Measurements from ENCODE around the gene ENTPD7.
"Not testable (repeated sequence)": the region's sequence is repeated elsewhere in the genome, so short reads cannot be mapped to it uniquely, and the experiment has no call there.

Gene ENTPD7, protein sequence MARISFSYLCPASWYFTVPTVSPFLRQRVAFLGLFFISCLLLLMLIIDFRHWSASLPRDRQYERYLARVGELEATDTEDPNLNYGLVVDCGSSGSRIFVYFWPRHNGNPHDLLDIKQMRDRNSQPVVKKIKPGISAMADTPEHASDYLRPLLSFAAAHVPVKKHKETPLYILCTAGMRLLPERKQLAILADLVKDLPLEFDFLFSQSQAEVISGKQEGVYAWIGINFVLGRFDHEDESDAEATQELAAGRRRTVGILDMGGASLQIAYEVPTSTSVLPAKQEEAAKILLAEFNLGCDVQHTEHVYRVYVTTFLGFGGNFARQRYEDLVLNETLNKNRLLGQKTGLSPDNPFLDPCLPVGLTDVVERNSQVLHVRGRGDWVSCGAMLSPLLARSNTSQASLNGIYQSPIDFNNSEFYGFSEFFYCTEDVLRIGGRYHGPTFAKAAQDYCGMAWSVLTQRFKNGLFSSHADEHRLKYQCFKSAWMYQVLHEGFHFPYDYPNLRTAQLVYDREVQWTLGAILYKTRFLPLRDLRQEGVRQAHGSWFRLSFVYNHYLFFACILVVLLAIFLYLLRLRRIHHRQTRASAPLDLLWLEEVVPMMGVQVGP
- 14.6 to 23.8 reads per million in 2 experiments for total RNA-seq

DNA sequence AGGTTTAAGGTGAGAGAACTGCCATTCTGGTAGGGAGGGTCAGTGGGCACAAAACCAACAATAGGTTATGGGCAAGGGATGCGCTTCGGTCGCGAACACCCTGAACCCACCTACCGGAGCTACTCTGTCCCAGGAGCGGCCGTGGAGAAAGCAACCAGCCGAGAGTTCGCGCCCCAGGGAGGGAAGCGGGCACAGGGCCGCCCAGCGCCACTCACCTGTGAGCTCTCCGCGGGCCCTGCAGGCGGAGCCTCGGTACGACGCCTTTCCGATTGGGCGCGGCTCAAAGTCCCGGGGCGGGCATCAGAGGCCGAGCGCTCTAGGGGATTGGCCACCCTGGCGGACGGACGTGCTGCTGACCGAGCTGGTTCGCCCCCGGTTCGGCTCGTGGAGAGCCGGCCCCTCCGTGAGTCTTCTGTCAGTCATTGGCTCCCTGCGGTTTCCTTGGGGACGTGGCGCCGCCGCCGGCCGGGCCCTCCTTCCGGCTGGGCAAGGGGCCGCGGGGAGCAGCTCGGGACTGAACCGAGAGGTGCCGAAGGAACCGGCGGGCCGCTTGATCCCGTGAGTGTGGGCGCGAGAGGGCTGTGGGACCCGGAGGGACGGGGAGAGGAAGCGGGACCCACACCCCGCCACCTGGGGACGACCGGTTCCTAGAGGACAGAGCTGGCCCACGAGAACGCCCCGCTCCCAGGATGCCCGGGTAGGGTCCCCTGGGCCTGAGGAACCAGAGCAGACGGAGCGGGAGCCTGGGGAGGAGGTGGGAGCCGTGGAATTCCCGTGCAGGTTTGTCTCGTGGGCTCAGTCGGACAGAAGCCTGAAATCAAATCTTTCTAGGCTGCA, at the start of gene ENTPD7:
Gene ENTPD7, plus strand, starts transcription at position 479 of the 837 bp plus-strand sequence. CDS start 448 bp downstream, outside the sequence.
- peak; percentile 69 for DNase-seq (ENCODE audit: low read depth)

DNA sequence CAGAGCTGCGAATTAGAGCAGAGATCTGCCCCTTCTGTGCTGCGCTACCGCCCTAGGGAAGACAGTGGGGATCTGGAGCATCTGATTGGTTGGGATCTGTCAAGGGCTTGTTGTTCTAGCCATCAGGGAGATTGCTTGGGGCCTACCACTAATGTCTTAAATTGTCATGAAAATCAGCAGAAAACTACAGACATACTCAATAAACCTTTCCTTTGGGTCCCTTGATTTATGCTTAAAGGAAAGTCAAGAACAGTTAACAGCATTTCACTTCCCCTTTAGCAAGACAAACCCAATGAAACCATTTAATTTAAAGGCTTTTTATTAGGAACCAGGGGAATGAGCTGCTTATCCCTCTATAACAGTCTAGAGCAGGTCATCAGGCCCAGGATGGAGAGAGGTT, 49.1 kb upstream of the ENTPD7 start:
- no peak for DNase-seq (ENCODE audit: low read depth)

DNA sequence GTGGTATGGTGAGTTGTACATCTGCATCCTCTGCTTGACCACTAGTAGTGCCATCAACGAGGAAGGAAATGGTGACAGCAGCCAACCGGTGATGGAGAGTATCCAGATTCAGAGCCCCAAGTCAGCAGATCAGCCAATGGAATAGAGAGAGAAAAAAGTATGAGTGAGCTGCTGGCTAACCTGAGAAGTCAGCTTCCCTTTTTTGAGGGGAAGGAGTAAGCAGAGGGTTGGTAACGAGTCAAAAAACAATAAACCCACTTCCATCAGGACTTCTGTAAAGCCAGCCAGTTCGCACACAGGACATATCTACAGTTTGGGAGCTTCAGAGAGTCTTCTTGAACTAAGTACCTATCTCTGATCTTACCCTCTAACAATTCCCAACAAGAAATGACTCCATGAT, 48.0 kb upstream of the ENTPD7 start:
- no peak for DNase-seq (ENCODE audit: low read depth)

DNA sequence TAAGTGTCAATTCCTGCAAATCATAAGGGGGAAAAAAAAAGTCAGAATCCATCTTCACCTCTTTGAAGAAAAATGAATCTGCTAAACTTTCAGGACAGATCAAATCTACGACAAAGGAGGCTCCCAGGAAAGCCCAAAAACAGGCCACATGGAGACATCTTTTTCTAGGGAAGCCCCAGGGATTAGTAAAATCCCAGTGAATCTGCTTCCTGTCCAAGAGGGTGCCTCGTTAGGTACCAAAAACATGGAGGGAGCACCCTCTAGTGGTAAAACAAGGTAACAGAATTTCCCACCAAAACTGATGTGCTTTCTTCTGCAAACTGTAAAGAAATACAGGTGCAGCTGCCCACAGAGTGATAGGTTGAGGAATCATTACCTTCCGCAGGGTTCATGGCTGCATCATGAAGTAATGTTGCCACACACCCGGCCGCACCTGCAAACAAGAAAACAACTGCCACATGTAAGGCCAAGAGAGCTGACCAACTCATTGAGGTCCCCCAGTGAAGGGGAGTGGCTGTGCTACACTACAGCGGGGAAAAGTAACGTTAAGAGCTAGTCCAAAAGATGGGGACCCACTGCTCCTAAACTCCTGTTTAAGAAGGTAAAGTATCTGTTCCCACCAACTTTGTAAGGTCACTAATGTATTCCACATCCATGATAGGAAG, 47.0 kb upstream of the ENTPD7 start:
- no peak for DNase-seq (ENCODE audit: low read depth)

DNA sequence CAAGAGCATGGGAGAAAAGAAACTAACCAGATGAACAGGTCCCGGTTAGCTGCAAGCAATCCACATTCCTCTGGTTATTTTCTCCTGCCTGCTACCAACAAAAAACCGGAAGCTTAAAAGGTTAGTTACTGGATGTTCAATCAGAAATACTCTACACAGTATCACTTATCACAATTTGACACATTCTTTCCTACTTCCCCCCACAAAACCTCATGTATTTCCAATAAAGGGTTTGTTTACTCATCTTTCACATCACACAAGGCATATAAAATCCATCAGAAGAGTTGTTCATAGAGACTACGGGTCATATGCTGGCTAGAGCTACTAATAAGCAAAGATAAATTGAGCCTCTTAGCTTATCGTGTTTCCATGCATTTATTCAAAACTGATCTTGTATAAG, 43.9 kb upstream of the ENTPD7 start:
- no peak for DNase-seq (ENCODE audit: low read depth)

DNA sequence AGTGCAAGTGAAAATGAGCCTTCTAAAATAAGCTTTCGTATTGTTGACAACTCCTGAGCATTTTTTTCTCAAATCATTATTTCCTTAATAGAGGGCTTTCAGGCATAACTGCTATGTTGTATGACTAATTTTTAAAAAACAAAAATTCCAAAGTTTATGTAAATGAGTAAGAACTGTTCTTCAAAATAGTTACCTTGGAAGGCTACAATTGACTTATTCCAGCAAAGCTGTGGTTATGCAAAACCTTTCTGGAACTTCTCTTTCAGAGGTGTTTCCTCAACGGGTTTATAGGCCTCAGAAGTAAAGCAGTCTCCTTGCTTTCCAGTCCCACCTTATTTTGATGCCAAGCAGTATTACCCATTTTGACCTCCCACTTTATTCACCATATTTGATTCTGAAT, 41.6 kb upstream of the ENTPD7 start:
- DNase-seq (ENCODE audit: low read depth): no peak

DNA sequence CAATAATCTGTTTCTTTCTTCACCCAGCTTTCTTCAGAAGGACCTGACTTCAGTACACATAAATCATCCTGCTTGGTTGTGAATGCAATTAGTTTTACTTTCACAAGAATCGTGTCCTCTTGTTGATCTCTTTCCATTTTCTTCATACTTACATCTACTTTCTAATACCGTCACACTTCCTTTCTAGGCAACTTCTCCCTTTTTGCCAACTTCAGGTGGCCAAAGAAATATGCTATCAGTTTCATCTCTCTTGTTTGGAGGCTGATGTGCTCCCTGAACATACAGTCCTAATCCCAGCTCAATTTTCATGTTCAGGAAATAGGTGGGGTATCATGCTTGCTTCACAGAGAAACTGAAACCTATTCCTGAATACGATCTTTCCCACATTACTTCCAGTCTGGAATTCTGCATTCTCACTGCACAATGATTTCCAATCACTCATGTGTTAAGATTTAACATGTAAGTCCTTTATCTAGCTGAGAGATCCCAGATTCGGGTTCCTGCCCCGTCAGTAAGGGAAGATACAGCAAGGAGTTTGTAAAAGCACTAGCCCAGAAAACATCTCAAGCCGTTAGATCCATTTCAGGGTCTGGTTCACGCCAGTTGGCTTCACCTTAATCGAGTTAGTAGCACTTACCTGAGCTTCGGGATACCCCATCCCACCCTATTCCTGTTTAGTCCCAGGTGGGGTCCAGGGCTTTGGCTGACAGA, 40.1 kb upstream of the ENTPD7 start:
- no peak for DNase-seq (ENCODE audit: low read depth)

DNA sequence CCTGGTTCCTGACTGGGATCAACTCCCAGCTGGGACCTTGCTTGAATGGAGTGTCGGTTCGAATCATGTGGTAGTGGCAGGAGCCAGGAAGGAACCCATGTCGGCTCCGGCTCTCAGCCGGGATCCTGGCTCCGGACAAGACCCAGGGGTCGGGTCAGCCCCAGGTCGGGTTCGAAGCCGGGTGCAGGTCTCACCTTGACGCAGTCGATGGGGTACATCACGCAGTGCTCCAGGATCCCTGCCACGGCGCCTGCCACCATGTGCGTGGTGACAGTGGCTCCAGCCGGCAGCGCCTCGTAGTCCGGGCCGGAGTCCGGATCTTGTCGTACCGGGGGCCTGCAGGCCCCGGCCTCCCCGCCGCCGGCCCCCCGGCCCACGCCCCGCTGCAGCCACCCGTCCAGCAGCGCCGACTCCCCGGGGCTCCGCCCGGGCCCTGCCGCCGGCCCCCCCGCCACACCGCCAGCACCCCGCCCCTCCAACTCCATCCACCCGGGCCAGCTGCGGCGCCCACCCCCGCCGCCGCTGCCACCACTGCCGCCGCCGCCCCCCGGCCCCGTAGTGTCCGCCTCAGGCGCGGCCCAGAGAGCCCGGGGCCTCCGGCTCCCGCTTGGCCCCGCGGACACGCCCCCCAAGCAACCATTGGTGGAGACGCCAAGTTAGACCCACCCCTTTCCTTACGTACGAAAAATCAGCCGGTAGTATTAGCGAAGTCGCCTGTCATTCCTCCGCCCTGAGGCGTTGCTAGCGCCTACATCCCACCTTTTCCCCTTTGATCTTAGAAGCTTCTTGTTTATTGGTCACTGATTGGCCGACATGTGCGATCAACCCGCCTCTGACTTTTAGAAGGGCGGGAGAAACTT, 39.2 kb upstream of the ENTPD7 start, which contains the start of gene SLC25A28:
Gene SLC25A28, minus strand, starts transcription at position 589 of the 860 bp plus-strand sequence. Its CDS starts 104 bp downstream, at position 485.
- DNase-seq (ENCODE audit: low read depth): no peak

DNA sequence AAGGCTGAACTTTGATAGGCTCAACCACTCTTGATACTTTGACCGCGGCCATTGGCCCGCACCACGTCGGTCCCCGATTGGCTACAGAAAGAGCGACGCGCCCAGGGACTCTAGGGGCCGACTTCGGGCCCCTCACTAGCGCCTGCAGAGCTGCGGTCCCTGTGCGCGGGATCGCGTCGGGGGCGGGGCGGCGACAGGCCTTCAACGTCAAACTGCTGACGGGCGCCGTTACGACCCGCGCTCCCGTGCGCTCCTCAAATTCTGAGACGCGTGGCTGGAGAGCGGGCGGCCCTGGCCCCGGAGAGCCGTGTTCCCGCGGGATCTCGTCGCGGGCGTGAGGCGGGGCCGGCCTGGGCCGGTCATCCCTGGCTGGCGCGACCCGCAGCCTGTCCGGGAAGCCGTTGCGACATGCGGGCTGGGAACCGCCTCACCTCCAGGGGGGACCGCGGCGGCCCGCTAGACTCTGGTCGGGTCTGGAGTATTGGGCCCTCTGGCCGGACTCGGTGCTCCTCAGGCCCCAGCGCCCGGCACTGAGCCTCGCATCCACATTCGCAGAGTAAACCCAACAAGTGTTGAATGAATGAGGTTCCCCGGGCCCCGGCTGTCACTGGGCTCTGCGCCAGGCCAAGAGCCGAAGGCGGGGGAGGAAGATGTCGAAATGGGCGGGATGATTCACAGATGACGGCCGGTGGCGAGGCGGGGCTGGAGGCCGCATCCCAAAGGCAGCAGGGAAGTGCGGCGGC, 38.4 kb upstream of the ENTPD7 start:
- DNase-seq (ENCODE audit: low read depth): peak; percentile 90

DNA sequence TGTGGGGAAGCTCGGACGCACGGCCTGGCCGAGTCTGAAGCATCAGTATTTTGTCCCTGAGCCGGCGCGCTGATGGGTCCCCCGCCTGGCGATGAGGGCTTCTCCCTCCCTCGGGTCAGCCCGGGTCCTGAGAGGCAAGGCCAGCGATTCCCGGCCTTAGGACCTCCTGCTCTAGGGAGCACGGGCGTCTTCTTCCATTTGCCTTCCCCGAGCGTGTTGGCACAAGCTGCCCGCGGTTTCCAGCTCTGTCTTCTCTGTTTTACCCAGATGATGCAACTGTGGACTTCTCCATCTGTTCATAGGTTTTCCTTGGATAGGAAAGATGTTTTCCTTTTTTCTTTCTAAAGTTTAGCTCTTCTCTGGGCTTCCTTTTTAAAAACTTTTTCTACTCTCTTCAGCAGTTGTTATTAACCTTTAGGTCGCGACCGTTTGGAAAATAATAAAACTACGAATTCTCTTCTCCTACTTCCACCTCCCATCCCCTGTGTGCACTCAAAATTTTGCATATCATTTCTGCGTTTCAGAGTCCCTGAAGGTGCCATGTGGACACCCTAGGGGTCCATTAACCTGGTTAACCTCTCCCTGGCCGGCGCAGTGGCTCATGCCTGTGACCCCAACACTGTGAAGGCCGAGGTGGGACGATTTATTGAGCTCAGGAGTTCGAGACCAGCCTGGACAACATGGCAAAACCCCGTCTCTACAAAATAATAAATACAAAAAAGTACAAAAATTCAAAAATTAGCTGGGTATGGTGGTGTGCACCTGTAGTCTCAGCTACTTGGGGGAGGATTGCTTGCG, 37.7 kb upstream of the ENTPD7 start:
- DNase-seq (ENCODE audit: low read depth): no peak

DNA sequence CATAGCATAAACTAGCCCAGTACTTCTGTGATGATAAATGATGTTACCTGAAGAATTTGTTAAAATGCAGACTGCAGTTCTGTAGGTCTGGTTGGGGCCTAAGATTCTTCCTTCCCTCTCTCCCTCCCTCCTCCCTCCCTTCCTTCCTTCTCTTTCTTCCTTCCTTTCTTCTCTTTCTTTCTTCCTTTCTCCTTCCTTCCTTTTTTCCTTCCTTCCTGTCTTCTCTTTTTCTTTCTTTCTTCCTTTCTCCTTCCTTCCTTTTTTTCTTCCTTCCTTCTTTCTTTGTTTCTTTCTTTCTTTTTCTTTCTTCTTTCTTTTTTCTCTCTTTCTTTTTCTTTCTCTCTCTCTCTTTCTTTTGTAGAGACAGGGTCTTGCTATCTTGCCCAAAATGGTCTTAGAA, 35.4 kb upstream of the ENTPD7 start:
- DNase-seq (ENCODE audit: low read depth): no peak

DNA sequence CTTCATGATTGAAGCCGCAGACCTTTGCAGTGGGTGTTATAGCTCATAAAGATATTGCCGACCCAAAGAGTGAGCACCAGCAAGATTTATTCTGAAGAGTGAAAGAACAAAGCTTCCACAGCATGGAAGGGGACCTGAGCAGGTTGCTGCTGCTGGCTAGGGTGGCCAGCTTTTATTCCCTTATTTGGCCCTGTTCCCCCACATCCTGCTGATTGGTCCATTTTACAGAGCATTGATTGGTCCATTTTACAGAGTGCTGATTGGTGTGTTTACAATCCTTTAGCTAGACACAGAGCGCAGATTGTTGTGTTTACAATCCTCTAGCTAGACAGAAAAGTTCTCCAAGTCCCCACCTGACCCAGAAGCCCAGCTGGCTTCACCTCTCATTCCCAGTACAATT, 34.2 kb upstream of the ENTPD7 start:
- DNase-seq (ENCODE audit: low read depth): not testable (repeated sequence)

DNA sequence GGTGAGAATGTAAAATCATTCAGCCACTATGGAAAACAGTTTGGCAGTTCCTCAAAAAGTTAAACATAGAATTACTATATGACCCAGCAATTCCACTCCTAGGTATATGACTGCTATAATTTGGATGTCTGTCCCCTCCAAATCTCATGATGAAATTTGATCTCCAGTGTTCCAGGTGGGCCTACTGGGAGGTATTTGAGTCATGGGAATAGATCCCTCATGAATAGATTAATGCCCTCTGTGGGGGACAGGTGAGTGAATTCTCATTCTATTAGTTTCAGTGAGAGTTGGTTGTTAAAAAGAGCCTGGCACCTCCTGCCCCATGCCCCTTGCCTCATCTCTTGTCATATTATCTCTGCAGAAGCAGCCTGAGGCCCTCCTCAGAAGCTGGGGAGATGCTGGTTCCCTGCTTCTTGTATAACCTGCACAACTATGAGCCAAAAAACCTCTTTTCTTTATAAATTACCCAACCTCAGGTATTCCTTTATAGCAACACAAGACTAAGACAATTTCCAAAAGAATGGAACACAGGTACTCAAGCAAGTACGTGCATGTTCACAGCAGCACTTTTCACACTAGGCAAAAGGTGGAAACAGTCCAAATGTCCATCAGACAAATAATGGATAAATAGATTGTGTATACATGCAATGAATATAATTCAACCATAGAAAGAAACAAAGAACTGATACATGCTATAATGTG, 30.2 kb upstream of the ENTPD7 start:
- DNase-seq (ENCODE audit: low read depth): no peak

DNA sequence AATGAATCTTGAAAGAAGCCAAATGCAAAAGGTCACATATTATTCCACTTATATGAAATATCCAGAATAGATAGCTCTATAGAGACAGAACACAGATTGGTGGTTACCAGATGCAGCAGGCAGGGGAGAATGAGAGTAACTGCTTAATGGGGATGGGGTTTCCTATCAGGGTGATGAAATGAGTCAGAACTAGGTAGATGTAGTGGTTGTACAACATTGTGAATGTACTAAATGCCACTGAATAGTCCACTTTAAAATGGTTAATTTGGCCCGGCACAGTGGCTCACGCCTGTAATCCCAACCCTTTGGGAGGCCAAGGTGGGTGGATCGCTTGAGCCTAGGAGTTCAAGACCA, 29.7 kb upstream of the ENTPD7 start:
- DNase-seq (ENCODE audit: low read depth): no peak

DNA sequence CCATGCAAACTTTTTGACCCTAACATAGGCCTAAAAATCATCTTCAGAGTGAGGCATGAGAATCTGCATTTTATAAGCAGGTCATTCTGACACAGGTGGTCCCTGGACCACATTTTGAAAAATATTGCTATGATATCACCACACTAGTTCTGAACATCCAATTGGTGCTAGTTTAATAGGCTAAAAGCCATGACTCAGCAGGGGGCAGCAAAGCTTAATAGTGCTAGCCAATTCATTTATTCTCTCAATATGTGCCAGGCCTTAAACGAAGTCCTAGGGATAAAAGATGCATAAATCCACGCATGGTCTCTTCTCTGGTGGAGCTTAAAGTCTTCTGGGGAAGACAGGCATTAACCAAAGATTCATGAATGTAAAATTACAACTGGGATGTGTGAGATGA, 28.9 kb upstream of the ENTPD7 start:
- no peak for DNase-seq (ENCODE audit: low read depth)

DNA sequence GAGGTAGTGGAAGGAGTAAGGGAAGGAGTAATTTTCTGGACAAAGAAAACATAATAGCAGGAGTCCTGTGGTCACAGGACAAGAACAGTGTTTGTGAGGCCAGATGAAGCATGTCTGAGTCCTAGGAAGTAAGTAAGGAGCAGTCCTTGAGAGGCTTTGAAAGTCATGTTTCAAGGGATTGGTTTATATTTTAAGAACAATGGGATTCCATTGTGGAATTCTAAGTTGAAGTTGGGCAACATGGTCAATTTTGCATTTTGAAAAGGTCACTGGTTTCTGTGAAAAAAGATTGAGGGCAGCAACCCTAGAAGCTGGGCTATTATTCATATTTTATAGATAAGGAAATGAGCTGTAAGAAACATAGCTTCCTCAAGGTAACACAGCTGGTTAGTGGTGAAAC, 28.3 kb upstream of the ENTPD7 start:
- DNase-seq (ENCODE audit: low read depth): no peak

DNA sequence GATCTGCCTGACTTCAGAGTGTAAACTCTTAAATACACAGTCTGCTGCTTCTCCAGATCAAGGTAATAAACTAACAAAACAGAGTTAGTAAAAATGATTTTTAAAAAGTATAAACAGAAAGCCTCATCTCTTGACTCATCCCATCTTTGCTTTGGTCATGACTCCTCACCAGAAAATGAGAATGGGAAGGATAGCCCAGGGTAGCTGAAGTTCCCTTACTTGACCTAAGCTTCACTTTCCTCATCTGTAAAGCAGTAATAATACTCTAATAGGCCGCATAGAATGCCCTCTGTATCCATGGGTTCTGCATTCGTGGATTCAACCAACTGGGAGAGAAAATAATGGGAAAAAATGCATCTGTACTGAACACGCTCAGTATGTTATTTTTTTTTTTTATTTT, 27.8 kb upstream of the ENTPD7 start:
- no peak for DNase-seq (ENCODE audit: low read depth)

DNA sequence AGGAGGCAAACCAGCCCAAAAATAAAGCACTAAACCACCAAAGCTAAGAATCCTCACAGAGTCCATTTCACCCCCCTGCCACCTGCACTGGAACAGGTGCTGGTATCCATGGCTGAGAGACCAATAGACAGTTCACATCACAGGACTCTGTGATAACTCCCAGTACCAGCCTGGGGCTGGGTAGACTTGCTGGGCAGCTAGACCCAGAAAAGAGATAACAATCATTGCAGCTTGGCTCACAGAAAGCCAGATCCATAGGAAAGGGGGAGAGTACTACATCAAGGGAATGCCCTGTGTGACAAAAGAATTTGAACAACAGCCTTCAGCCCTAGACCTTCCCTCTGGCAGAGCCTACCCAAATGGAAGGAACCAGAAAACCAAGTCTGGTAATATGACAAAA, 25.5 kb upstream of the ENTPD7 start:
- DNase-seq (ENCODE audit: low read depth): no peak
